GM23338 (cell line): ENCODE data around the gene NME2. TPM values are rescaled to one million over a fixed set of nuclear protein-coding genes. Genes with fewer than 3 reads are reported as not detected.

Experiments
- ATAC-seq: fragments of 200-7000 bp; cut with Tn5 transposase; 3 replicates; pipeline ENCODE4 v1.9.1; 2020
- DNase-seq: peaks from one replicate; pipeline ENCODE4 v3.0.0-alpha.2; 2015; ENCODE audit warnings: low spot score
- H2AFZ ChIP-seq: fragments of 200-600 bp; sonication (generic); 2 replicates; pipeline ENCODE4 v1.8.0; 2016; ENCODE audit warnings: antibody characterized with exemption, mild to moderate bottlenecking, moderate library complexity
- H3F3A ChIP-seq: fragments of 200-600 bp; sonication (generic); replicated peaks from 2 replicates; pipeline ENCODE4 v1.8.0; 2017; ENCODE audit warnings: antibody characterized with exemption, mixed run types, low read depth
- H3K27ac ChIP-seq: fragments of 200-600 bp; sonication (generic); 2 replicates; pipeline ENCODE4 v1.6.1; 2016; ENCODE audit warnings: low read depth
- H3K27me3 ChIP-seq: fragments of 200-600 bp; sonication (generic); 2 replicates; pipeline ENCODE4 v1.8.0; 2016; ENCODE audit warnings: mild to moderate bottlenecking, mixed run types, moderate library complexity; ENCODE audit not compliant: insufficient read depth
- H3K36me3 ChIP-seq: fragments of 200-600 bp; sonication (generic); 2 replicates; pipeline ENCODE4 v1.8.0; 2016; ENCODE audit warnings: mild to moderate bottlenecking; ENCODE audit not compliant: insufficient read depth
- H3K4me1 ChIP-seq: fragments of 200-600 bp; sonication (generic); 2 replicates; pipeline ENCODE4 v1.8.0; 2016; ENCODE audit warnings: mild to moderate bottlenecking, moderate library complexity; ENCODE audit not compliant: insufficient read depth
- H3K4me2 ChIP-seq: fragments of 200-600 bp; sonication (generic); 2 replicates; pipeline ENCODE4 v1.7.1; 2017; ENCODE audit warnings: mixed run types
- H3K4me3 ChIP-seq: fragments of 200-600 bp; sonication (generic); 2 replicates; pipeline ENCODE4 v1.6.1; 2016; ENCODE audit warnings: mixed run types
- H3K79me2 ChIP-seq: fragments of 200-600 bp; sonication (generic); replicated peaks from 2 replicates; pipeline ENCODE4 v1.8.0; 2017; ENCODE audit warnings: mild to moderate bottlenecking; ENCODE audit not compliant: insufficient read depth
- H3K9me2 ChIP-seq: fragments of 200-600 bp; sonication (generic); 2 replicates; pipeline ENCODE4 v1.8.0; 2017; ENCODE audit not compliant: insufficient read depth
- H4K20me1 ChIP-seq: fragments of 200-600 bp; sonication (generic); replicated peaks from 2 replicates; pipeline ENCODE4 v1.8.0; 2017; ENCODE audit warnings: mild to moderate bottlenecking; ENCODE audit not compliant: insufficient read depth
- H3K27ac Mint-ChIP-seq: 2 replicates; pipeline ENCODE4 v1.8.0; 2020; ENCODE audit warnings: inconsistent platforms, mild to moderate bottlenecking, moderate library complexity, mixed read lengths
- H3K27me3 Mint-ChIP-seq: 3 replicates; pipeline ENCODE4 v1.8.0; 2022; ENCODE audit warnings: low read depth, mild to moderate bottlenecking, moderate library complexity, mixed read lengths, inconsistent platforms; ENCODE audit not compliant: insufficient read depth, poor library complexity
- H3K36me3 Mint-ChIP-seq: 3 replicates; pipeline ENCODE4 v1.8.0; 2021; ENCODE audit warnings: low read depth, mild to moderate bottlenecking, inconsistent platforms, moderate library complexity, mixed read lengths
- H3K4me1 Mint-ChIP-seq: 3 replicates; pipeline ENCODE4 v1.8.0; 2020; ENCODE audit warnings: mild to moderate bottlenecking, inconsistent platforms, mixed read lengths
- H3K4me3 Mint-ChIP-seq: 3 replicates; pipeline ENCODE4 v1.8.0; 2021; ENCODE audit warnings: moderate library complexity, mild to moderate bottlenecking, inconsistent platforms, mixed read lengths
- H3K9me3 Mint-ChIP-seq: 3 replicates; pipeline ENCODE4 v1.8.0; 2020; ENCODE audit warnings: moderate library complexity, mild to moderate bottlenecking, inconsistent platforms, mixed read lengths
- CREB1 ChIP-seq: fragments of 250-450 bp; sonication (Bioruptor Pico); IDR thresholded peaks from 2 replicates; pipeline ENCODE4 v1.5.0; 2020; ENCODE audit warnings: low read depth, mild to moderate bottlenecking, moderate library complexity
- ETS1 ChIP-seq: IDR thresholded peaks from 2 replicates; pipeline ENCODE4 v1.6.1; 2016; ENCODE audit warnings: antibody characterized with exemption
- EZH2 ChIP-seq: fragments of 200-600 bp; sonication (generic); IDR thresholded peaks from one replicate; pipeline ENCODE4 v1.8.0; 2017; ENCODE audit warnings: antibody characterized with exemption, mild to moderate bottlenecking, low read depth; ENCODE audit not compliant: unreplicated experiment
- EZH2phosphoT487 ChIP-seq: fragments of 200-600 bp; sonication (generic); IDR thresholded peaks from one replicate; pipeline ENCODE4 v1.8.1; 2018; ENCODE audit warnings: antibody characterized with exemption; ENCODE audit not compliant: unreplicated experiment
- JUNB ChIP-seq: IDR thresholded peaks from one replicate; pipeline ENCODE4 v1.6.1; 2016; ENCODE audit warnings: antibody characterized with exemption; ENCODE audit not compliant: unreplicated experiment
- NANOG ChIP-seq: IDR thresholded peaks from 2 replicates; pipeline ENCODE4 v1.6.1; 2016; ENCODE audit warnings: antibody characterized with exemption, borderline replicate concordance
- STAT1 ChIP-seq: IDR thresholded peaks from one replicate; pipeline ENCODE4 v1.6.1; 2016; ENCODE audit warnings: antibody characterized with exemption; ENCODE audit not compliant: unreplicated experiment
- ZNF114 ChIP-seq: fragments of 250-450 bp; sonication (Bioruptor Pico); IDR thresholded peaks from 2 replicates; pipeline ENCODE4 v1.5.0; 2020; ENCODE audit warnings: mild to moderate bottlenecking, moderate library complexity
- ZNF331 ChIP-seq: fragments of 250-450 bp; sonication (Bioruptor Pico); IDR thresholded peaks from 2 replicates; pipeline ENCODE4 v1.5.0; 2020; ENCODE audit warnings: low read depth, mild to moderate bottlenecking, moderate library complexity
- polyA plus RNA-seq: library from polyadenylated mRNA; unstranded; fragments of >200 nt; fragmentation: Nextera tagmentation; extraction: Ambion mirVana; gene quantifications from 2 replicates; pipeline ENCODE4 v1.2.1, GENCODE V29; 2016
- total RNA-seq: library from RNA; depleted of rRNA; stranded (reverse); fragments of >200 nt; shearing (Covaris generic); gene quantifications from 2 replicates; pipeline ENCODE4 v1.2.3, GENCODE V29; 2014
- TF ChIP-seq, protein P1 (sequence below): IDR thresholded peaks from one replicate; pipeline ENCODE4 v1.6.1; 2018; ENCODE audit warnings: antibody characterized with exemption; ENCODE audit not compliant: unreplicated experiment
- TF ChIP-seq, protein P2 (sequence below), 2 experiments: fragments of 200-600 bp in 1 of 2; sonication (generic) in 1 of 2; conservative IDR thresholded peaks; 2 replicates each; pipeline versions ENCODE4 v1.5.1 to v1.6.1; 2016 to 2017; ENCODE audit warnings: antibody characterized with exemption in 2 of 2, low read depth in 2 of 2, mild to moderate bottlenecking in 2 of 2, moderate library complexity in 1 of 2
- TF ChIP-seq, protein P3 (sequence below): fragments of 250-450 bp; sonication (Bioruptor Pico); IDR thresholded peaks from 2 replicates; pipeline ENCODE4 v1.5.0; 2020; ENCODE audit warnings: mild to moderate bottlenecking, moderate library complexity

NME2 gene
- total and polyA plus RNA-seq, 2 experiments from 2014 or later, result 667 to 939 TPM

GRCh38 chr17:51197754-51198153 is 31.5 kb downstream of the NME2 start:
- Histone ChIP-seq H3F3A (no peaks in the 10 kb centered on the region), H3K9me2 (no peaks in the 10 kb centered on the region), H3K27me3 (no peaks in the 10 kb centered on the region), H3K4me3 (no peak overlapping the region), H4K20me1 (peaks cover 8% of the 10 kb centered on the region), H3K27ac (no peak overlapping the region), H3K4me2 (no peak overlapping the region), H3K79me2 (no peaks in the 10 kb centered on the region), H2AFZ (no peak overlapping the region), H3K4me1 (no peaks in the 10 kb centered on the region), H3K36me3 (peaks cover 65% of the 10 kb centered on the region)
- ATAC-seq (no peak), DNase-seq (no peak)
- Mint-ChIP-seq H3K4me3 (no peak overlapping the region), H3K36me3 (peaks cover 76% of the 10 kb centered on the region), H3K4me1 (no peaks in the 10 kb centered on the region), H3K9me3 (no peaks in the 10 kb centered on the region), H3K27me3 (peaks cover 7% of the 10 kb centered on the region), H3K27ac (no peak overlapping the region)
- TF ChIP-seq CREB1 (CRISPR knock-in tag) (no peak), ZNF331 (no peak), EZH2 (no peak), NANOG (no peak), ZNF114 (no peak), ETS1 (no peak), JUNB (no peak), EZH2phosphoT487 (no peak), STAT1 (no peak)
- TF ChIP-seq, protein P1, sequence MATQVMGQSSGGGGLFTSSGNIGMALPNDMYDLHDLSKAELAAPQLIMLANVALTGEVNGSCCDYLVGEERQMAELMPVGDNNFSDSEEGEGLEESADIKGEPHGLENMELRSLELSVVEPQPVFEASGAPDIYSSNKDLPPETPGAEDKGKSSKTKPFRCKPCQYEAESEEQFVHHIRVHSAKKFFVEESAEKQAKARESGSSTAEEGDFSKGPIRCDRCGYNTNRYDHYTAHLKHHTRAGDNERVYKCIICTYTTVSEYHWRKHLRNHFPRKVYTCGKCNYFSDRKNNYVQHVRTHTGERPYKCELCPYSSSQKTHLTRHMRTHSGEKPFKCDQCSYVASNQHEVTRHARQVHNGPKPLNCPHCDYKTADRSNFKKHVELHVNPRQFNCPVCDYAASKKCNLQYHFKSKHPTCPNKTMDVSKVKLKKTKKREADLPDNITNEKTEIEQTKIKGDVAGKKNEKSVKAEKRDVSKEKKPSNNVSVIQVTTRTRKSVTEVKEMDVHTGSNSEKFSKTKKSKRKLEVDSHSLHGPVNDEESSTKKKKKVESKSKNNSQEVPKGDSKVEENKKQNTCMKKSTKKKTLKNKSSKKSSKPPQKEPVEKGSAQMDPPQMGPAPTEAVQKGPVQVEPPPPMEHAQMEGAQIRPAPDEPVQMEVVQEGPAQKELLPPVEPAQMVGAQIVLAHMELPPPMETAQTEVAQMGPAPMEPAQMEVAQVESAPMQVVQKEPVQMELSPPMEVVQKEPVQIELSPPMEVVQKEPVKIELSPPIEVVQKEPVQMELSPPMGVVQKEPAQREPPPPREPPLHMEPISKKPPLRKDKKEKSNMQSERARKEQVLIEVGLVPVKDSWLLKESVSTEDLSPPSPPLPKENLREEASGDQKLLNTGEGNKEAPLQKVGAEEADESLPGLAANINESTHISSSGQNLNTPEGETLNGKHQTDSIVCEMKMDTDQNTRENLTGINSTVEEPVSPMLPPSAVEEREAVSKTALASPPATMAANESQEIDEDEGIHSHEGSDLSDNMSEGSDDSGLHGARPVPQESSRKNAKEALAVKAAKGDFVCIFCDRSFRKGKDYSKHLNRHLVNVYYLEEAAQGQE, result no peak
- TF ChIP-seq, protein P2, sequence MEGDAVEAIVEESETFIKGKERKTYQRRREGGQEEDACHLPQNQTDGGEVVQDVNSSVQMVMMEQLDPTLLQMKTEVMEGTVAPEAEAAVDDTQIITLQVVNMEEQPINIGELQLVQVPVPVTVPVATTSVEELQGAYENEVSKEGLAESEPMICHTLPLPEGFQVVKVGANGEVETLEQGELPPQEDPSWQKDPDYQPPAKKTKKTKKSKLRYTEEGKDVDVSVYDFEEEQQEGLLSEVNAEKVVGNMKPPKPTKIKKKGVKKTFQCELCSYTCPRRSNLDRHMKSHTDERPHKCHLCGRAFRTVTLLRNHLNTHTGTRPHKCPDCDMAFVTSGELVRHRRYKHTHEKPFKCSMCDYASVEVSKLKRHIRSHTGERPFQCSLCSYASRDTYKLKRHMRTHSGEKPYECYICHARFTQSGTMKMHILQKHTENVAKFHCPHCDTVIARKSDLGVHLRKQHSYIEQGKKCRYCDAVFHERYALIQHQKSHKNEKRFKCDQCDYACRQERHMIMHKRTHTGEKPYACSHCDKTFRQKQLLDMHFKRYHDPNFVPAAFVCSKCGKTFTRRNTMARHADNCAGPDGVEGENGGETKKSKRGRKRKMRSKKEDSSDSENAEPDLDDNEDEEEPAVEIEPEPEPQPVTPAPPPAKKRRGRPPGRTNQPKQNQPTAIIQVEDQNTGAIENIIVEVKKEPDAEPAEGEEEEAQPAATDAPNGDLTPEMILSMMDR (conservative IDR thresholded peaks at IDR 0.05; ENCODE audit: low read depth in 2 of 2), result no peak
- TF ChIP-seq, protein P3, sequence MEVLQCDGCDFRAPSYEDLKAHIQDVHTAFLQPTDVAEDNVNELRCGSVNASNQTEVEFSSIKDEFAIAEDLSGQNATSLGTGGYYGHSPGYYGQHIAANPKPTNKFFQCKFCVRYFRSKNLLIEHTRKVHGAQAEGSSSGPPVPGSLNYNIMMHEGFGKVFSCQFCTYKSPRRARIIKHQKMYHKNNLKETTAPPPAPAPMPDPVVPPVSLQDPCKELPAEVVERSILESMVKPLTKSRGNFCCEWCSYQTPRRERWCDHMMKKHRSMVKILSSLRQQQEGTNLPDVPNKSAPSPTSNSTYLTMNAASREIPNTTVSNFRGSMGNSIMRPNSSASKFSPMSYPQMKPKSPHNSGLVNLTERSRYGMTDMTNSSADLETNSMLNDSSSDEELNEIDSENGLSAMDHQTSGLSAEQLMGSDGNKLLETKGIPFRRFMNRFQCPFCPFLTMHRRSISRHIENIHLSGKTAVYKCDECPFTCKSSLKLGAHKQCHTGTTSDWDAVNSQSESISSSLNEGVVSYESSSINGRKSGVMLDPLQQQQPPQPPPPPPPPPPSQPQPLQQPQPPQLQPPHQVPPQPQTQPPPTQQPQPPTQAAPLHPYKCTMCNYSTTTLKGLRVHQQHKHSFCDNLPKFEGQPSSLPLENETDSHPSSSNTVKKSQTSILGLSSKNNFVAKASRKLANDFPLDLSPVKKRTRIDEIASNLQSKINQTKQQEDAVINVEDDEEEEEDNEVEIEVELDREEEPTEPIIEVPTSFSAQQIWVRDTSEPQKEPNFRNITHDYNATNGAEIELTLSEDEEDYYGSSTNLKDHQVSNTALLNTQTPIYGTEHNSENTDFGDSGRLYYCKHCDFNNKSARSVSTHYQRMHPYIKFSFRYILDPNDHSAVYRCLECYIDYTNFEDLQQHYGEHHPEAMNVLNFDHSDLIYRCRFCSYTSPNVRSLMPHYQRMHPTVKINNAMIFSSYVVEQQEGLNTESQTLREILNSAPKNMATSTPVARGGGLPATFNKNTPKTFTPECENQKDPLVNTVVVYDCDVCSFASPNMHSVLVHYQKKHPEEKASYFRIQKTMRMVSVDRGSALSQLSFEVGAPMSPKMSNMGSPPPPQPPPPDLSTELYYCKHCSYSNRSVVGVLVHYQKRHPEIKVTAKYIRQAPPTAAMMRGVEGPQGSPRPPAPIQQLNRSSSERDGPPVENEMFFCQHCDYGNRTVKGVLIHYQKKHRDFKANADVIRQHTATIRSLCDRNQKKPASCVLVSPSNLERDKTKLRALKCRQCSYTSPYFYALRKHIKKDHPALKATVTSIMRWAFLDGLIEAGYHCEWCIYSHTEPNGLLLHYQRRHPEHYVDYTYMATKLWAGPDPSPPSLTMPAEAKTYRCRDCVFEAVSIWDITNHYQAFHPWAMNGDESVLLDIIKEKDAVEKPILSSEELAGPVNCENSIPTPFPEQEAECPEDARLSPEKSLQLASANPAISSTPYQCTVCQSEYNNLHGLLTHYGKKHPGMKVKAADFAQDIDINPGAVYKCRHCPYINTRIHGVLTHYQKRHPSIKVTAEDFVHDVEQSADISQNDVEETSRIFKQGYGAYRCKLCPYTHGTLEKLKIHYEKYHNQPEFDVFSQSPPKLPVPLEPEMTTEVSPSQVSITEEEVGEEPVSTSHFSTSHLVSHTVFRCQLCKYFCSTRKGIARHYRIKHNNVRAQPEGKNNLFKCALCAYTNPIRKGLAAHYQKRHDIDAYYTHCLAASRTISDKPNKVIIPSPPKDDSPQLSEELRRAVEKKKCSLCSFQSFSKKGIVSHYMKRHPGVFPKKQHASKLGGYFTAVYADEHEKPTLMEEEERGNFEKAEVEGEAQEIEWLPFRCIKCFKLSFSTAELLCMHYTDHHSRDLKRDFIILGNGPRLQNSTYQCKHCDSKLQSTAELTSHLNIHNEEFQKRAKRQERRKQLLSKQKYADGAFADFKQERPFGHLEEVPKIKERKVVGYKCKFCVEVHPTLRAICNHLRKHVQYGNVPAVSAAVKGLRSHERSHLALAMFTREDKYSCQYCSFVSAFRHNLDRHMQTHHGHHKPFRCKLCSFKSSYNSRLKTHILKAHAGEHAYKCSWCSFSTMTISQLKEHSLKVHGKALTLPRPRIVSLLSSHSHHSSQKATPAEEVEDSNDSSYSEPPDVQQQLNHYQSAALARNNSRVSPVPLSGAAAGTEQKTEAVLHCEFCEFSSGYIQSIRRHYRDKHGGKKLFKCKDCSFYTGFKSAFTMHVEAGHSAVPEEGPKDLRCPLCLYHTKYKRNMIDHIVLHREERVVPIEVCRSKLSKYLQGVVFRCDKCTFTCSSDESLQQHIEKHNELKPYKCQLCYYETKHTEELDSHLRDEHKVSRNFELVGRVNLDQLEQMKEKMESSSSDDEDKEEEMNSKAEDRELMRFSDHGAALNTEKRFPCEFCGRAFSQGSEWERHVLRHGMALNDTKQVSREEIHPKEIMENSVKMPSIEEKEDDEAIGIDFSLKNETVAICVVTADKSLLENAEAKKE (CRISPR knock-in tag), result no peak
